HCT116 (cell line): Measurements from ENCODE around the gene HOXB3. TPM values are rescaled to one million over a fixed set of nuclear protein-coding genes. Genes with fewer than 3 reads are reported as not detected.

Experiments used
- ATAC-seq: fragments of 200-7000 bp; cut with Tn5 transposase; 2 replicates; pipeline ENCODE4 v1.9.1; 2020; ENCODE audit warnings: mild to moderate bottlenecking, moderate library complexity
- BruUV-seq: library from RNA; stranded (reverse); fragments of 400-500 nt; replicated peaks from 2 replicates; lab custom pipeline; 2021; lab: Mats Ljungman, UMichigan
- CTCF ChIA-PET: fragments of 300-600 bp; sonication (Branson Sonifier 250); formaldehyde crosslinking; loops from one replicate; lab custom pipeline; 2021; ENCODE audit warnings: antibody characterized with exemption; lab: Charles Lee
- POLR2A ChIA-PET: fragments of 300-600, 350-600 bp; sonication (Branson Sonifier 250); formaldehyde crosslinking; loops from one replicate; lab custom pipeline; 2021; ENCODE audit warnings: antibody characterized with exemption; lab: Charles Lee
- RAD21 ChIA-PET, 2 experiments: fragments of 300-600 bp; sonication (Branson Sonifier 250); formaldehyde crosslinking; loops; one replicate each; lab custom pipeline; 2023; ENCODE audit warnings: low total read pairs in 2 of 2; ENCODE audit not compliant: uncharacterized antibody in 2 of 2, unreplicated experiment in 2 of 2, low non-redundant PET in 1 of 2; lab: Charles Lee
- DNase-seq: peaks from one replicate; pipeline ENCODE4 v3.0.0-alpha.2; 2010; ENCODE audit warnings: low read depth, low spot score
- H2AFZ ChIP-seq: fragments of 200-600 bp; shearing (Covaris generic), sonication (generic); 2 replicates; pipeline ENCODE4 v1.6.1; 2017; ENCODE audit warnings: low read depth, mixed run types, mixed read lengths, antibody characterized with exemption, low read length; ENCODE audit not compliant: poor library complexity, severe bottlenecking
- H3K27ac ChIP-seq: 2 replicates; pipeline ENCODE4 v1.5.1; 2012; ENCODE audit warnings: low read depth, low read length
- H3K27me3 ChIP-seq: fragments of 200-600 bp; sonication (generic); 2 replicates; pipeline ENCODE4 v1.6.1; 2016; ENCODE audit warnings: mixed run types, low read length, mixed read lengths; ENCODE audit not compliant: insufficient read depth
- H3K36me3 ChIP-seq, 2 experiments: fragments of 200-500 bp in 1 of 2; fragments of 200-600 bp in 1 of 2; sonication (Bioruptor generic) in 1 of 2; sonication (generic) in 1 of 2; 2 replicates each; pipeline versions ENCODE4 v1.5.1 to v1.6.1; 2014 to 2016; ENCODE audit warnings: low read length in 2 of 2, inconsistent platforms in 1 of 2, mixed read lengths in 1 of 2, mixed run types in 1 of 2; ENCODE audit not compliant: insufficient read depth in 2 of 2, control insufficient read depth in 1 of 2
- H3K4me1 ChIP-seq, 2 experiments: fragments of 200-600 bp in 1 of 2; sonication (generic) in 1 of 2; 2 replicates each; pipeline versions ENCODE4 v1.5.1 to v1.6.1; 2012 to 2017; ENCODE audit warnings: low read length in 2 of 2, inconsistent platforms in 1 of 2, mild to moderate bottlenecking in 1 of 2, mixed read lengths in 1 of 2, mixed run types in 1 of 2, moderate library complexity in 1 of 2; ENCODE audit not compliant: insufficient read depth in 2 of 2, control insufficient read depth in 1 of 2
- H3K4me2 ChIP-seq: fragments of 200-600 bp; sonication (generic); 2 replicates; pipeline ENCODE4 v1.6.1; 2017; ENCODE audit warnings: mixed run types, low read length, mixed read lengths
- H3K4me3 ChIP-seq, 2 experiments: fragments of 200-600 bp in 1 of 2; sonication (generic) in 1 of 2; replicated peaks in 1 of 2; 2 replicates each; pipeline ENCODE4 v1.5.1; 2011 to 2016; ENCODE audit warnings: low read length in 2 of 2, control low read depth in 1 of 2, low read depth in 1 of 2, mild to moderate bottlenecking in 1 of 2, mixed read lengths in 1 of 2, mixed run types in 1 of 2
- H3K79me2 ChIP-seq: fragments of 200-600 bp; sonication (generic); 2 replicates; pipeline ENCODE4 v1.6.1; 2017; ENCODE audit warnings: mild to moderate bottlenecking, mixed run types, low read length, moderate library complexity, mixed read lengths; ENCODE audit not compliant: insufficient read depth
- H3K9ac ChIP-seq: fragments of 200-600 bp; sonication (generic); 2 replicates; pipeline ENCODE4 v1.6.1; 2016; ENCODE audit warnings: low read length, mixed read lengths
- H3K9me2 ChIP-seq: fragments of 200-600 bp; sonication (generic), shearing (Covaris generic); 2 replicates; pipeline ENCODE4 v1.6.1; 2017; ENCODE audit warnings: mixed run types, mild to moderate bottlenecking, moderate library complexity; ENCODE audit not compliant: insufficient read depth
- H3K9me3 ChIP-seq, 2 experiments: fragments of 200-500 bp in 1 of 2; fragments of 200-600 bp in 1 of 2; sonication (Bioruptor generic) in 1 of 2; sonication (generic) in 1 of 2; 2 replicates each; pipeline ENCODE4 v1.6.1; 2014 to 2017; ENCODE audit warnings: low read length in 2 of 2, mixed read lengths in 2 of 2, inconsistent platforms in 1 of 2, low read depth in 1 of 2, mild to moderate bottlenecking in 1 of 2, mixed run types in 1 of 2, moderate library complexity in 1 of 2; ENCODE audit not compliant: control insufficient read depth in 1 of 2, insufficient read depth in 1 of 2
- H4K20me1 ChIP-seq: fragments of 200-600 bp; sonication (generic), shearing (Covaris generic); 2 replicates; pipeline ENCODE4 v1.6.1; 2017; ENCODE audit warnings: mixed run types, mild to moderate bottlenecking, moderate library complexity; ENCODE audit not compliant: insufficient read depth
- EGR1 ChIP-seq: IDR thresholded peaks from 2 replicates; pipeline ENCODE4 v1.6.1; 2012; ENCODE audit warnings: low read depth
- EZH2 ChIP-seq: fragments of 200-600 bp; sonication (generic); IDR thresholded peaks from 2 replicates; pipeline ENCODE4 v1.6.1; 2017; ENCODE audit warnings: antibody characterized with exemption, mixed run types
- POLR2AphosphoS5 ChIP-seq: IDR thresholded peaks from 2 replicates; pipeline ENCODE4 v1.6.1; 2011; ENCODE audit warnings: mild to moderate bottlenecking, low read depth, low read length, moderate library complexity
- REST ChIP-seq: IDR thresholded peaks from 2 replicates; pipeline ENCODE4 v1.6.1; 2012; ENCODE audit warnings: low read depth
- SIN3A ChIP-seq: IDR thresholded peaks from 2 replicates; pipeline ENCODE4 v1.6.1; 2012; ENCODE audit warnings: low read depth
- SP1 ChIP-seq: IDR thresholded peaks from 2 replicates; pipeline ENCODE4 v1.6.1; 2012; ENCODE audit warnings: low read depth
- SRF ChIP-seq: IDR thresholded peaks from 2 replicates; pipeline ENCODE4 v1.6.1; 2012; ENCODE audit warnings: low read depth
- TCF7L2 ChIP-seq: IDR thresholded peaks from 2 replicates; pipeline ENCODE4 v1.7.0; 2011; ENCODE audit warnings: borderline replicate concordance, inconsistent platforms; ENCODE audit not compliant: insufficient read depth, insufficient read length; ENCODE audit errors: extremely low read depth
- YY1 ChIP-seq: IDR thresholded peaks from 2 replicates; pipeline ENCODE4 v1.6.1; 2011; ENCODE audit warnings: low read length, low read depth, moderate library complexity, mild to moderate bottlenecking; ENCODE audit not compliant: insufficient replicate concordance; ENCODE audit errors: extremely low read depth
- ZBTB33 ChIP-seq: IDR thresholded peaks from 2 replicates; pipeline ENCODE4 v1.6.1; 2011; ENCODE audit warnings: mild to moderate bottlenecking, low read length, moderate library complexity; ENCODE audit not compliant: insufficient replicate concordance; ENCODE audit errors: extremely low read depth
- intact Hi-C: fragments of 100-400 bp; cut with micrococcal nuclease; formaldehyde crosslinking; loops from 2 replicates; pipeline ENCODE4 v1.10.0; 2022
- total RNA-seq: library from RNA; stranded (reverse); gene quantifications from one replicate; pipeline ENCODE4 v1.2.1, GENCODE V29; 2021; ENCODE audit not compliant: unreplicated experiment

Gene HOXB3
- total RNA-seq, 1 experiment from 2014 or later = 19.8 TPM

GRCh38 chr17:48613862-48614694 is 24.0 kb upstream of the HOXB3 start:
- Histone ChIP-seq H3K4me3 (peak overlapping the region; percentile 80 to 90), H3K36me3 (no peaks in the 10 kb centered on the region), H3K9me2 (no peaks in the 10 kb centered on the region), H3K4me2 (peak overlapping the region; percentile 95), H3K9ac (peak overlapping the region; percentile 97), H3K27ac (peak overlapping the region; percentile 88), H3K4me1 (peaks cover 15 to 60% of the 10 kb centered on the region in 2 experiments; a peak in 3 of 4 replicates), H3K79me2 (peaks cover 83% of the 10 kb centered on the region), H2AFZ (no peak overlapping the region), H4K20me1 (no peaks in the 10 kb centered on the region), H3K27me3 (no peaks in the 10 kb centered on the region), H3K9me3 (no peaks in the 10 kb centered on the region)
- TF ChIP-seq POLR2AphosphoS5 (no peak), REST (no peak), SRF (no peak), EZH2 (no peak), EGR1 (no peak), ZBTB33 (no peak), SP1 (no peak), TCF7L2 (no peak), YY1 (no peak), SIN3A (no peak)
- ChIA-PET CTCF (interaction anchor here (0.7 to 3.4 kb wide), 8 partner anchors 9 to 588 kb away, joined by 3 to 12 read pairs (median 5); no protein-coding TSS in a partner anchor), POLR2A (interaction anchor here (0.7 to 1.9 kb wide), 3 partner anchors 12 to 396 kb away, joined by 3 to 11 read pairs (median 8); partner anchors contain the start of gene HOXB9), RAD21 (interaction anchor here in 1 of 2 experiments (0.6 kb wide), 1 partner anchor 15 kb away, joined by 4 read pairs; no protein-coding TSS in a partner anchor)
- TSS peak; percentile 22 for BruUV-seq
- no peak for DNase-seq
- ATAC-seq = no peak
- intact Hi-C loops = loop anchor here (2.0 to 10.0 kb wide), 2 partner anchors 129 to 353 kb away; no protein-coding TSS in a partner anchor
